PC-3 (cell line): Measurements from ENCODE around the gene TECPR2. TPM values are rescaled to one million over a fixed set of nuclear protein-coding genes. Genes with fewer than 3 reads are reported as not detected.

Experiments used
- ATAC-seq: fragments of 200-7000 bp; cut with Tn5 transposase; 2 replicates; pipeline ENCODE4 v1.9.1; 2020; ENCODE audit warnings: mild to moderate bottlenecking, moderate library complexity
- BruUV-seq: library from RNA; stranded (reverse); fragments of 400-500 nt; replicated peaks from 2 replicates; lab custom pipeline; 2021; lab: Mats Ljungman, UMichigan
- CTCF ChIA-PET: fragments of 300-600 bp; sonication (Branson Sonifier 250); formaldehyde crosslinking; loops from one replicate; lab custom pipeline; 2022; ENCODE audit warnings: antibody characterized with exemption; lab: Charles Lee
- POLR2A ChIA-PET: fragments of 300-600 bp; sonication (Branson Sonifier 250); formaldehyde crosslinking; loops from one replicate; lab custom pipeline; 2022; ENCODE audit warnings: antibody characterized with exemption; ENCODE audit not compliant: unreplicated experiment; lab: Charles Lee
- DNase-seq: peaks from one replicate; pipeline ENCODE4 v3.0.0-alpha.2; 2015
- H2AFZ ChIP-seq: fragments of 300-600 bp; sonication (generic); 2 replicates; pipeline ENCODE4 v1.6.0; 2016; ENCODE audit warnings: antibody characterized with exemption, low read length
- H3F3A ChIP-seq: fragments of 300-600 bp; sonication (generic); one replicate; pipeline ENCODE4 v1.6.0; 2017; ENCODE audit warnings: antibody characterized with exemption, low read length, control low read depth, mild to moderate bottlenecking; ENCODE audit not compliant: unreplicated experiment
- H3K27ac ChIP-seq: fragments of 300-600 bp; sonication (generic); 2 replicates; pipeline ENCODE4 v1.5.1; 2016; ENCODE audit warnings: mild to moderate bottlenecking, low read length
- H3K27me3 ChIP-seq: fragments of 300-600 bp; sonication (generic); 2 replicates; pipeline ENCODE4 v1.6.1; 2016; ENCODE audit warnings: low read length, mixed read lengths
- H3K36me3 ChIP-seq: fragments of 300-600 bp; sonication (generic); 2 replicates; pipeline ENCODE4 v1.6.1; 2016; ENCODE audit warnings: low read depth, mixed run types, low read length, mixed read lengths
- H3K4me1 ChIP-seq: fragments of 300-600 bp; sonication (generic); 2 replicates; pipeline ENCODE4 v1.5.1; 2016; ENCODE audit warnings: low read length; ENCODE audit not compliant: insufficient read depth
- H3K4me2 ChIP-seq: fragments of 300-600 bp; sonication (generic); 2 replicates; pipeline ENCODE4 v1.6.0; 2016; ENCODE audit warnings: low read length
- H3K4me3 ChIP-seq: fragments of 300-600 bp; sonication (generic); 2 replicates; pipeline ENCODE4 v1.5.1; 2016; ENCODE audit warnings: mild to moderate bottlenecking, low read length, mixed read lengths
- H3K79me2 ChIP-seq: fragments of 300-600 bp; sonication (generic); 2 replicates; pipeline ENCODE4 v1.6.1; 2017; ENCODE audit warnings: low read length, mixed read lengths
- H3K9ac ChIP-seq: fragments of 300-600 bp; sonication (generic); 2 replicates; pipeline ENCODE4 v1.6.0; 2016; ENCODE audit warnings: mild to moderate bottlenecking, low read length
- H3K9me2 ChIP-seq: fragments of 300-600 bp; sonication (generic); replicated peaks from 2 replicates; pipeline ENCODE4 v1.6.1; 2016; ENCODE audit warnings: mixed run types, low read length, mixed read lengths
- H3K9me3 ChIP-seq: fragments of 300-600 bp; sonication (generic); 2 replicates; pipeline ENCODE4 v1.6.1; 2016; ENCODE audit warnings: low read length, mixed read lengths
- H4K20me1 ChIP-seq: fragments of 300-600 bp; sonication (generic); 2 replicates; pipeline ENCODE4 v1.6.1; 2016; ENCODE audit warnings: low read length, mixed read lengths
- CTCF ChIP-seq: fragments of 300-600 bp; sonication (generic); conservative IDR thresholded peaks from 2 replicates; pipeline ENCODE4 v1.5.1; 2017; ENCODE audit warnings: antibody characterized with exemption, low read depth, mild to moderate bottlenecking, low read length
- EZH2 ChIP-seq: fragments of 300-600 bp; sonication (generic); IDR thresholded peaks from one replicate; pipeline ENCODE4 v1.6.1; 2017; ENCODE audit warnings: antibody characterized with exemption, mild to moderate bottlenecking, low read length; ENCODE audit not compliant: unreplicated experiment
- EZH2phosphoT487 ChIP-seq: fragments of 300-600 bp; sonication (generic); IDR thresholded peaks from 2 replicates; pipeline ENCODE4 v1.6.1; 2018; ENCODE audit warnings: mild to moderate bottlenecking, antibody characterized with exemption, low read length, borderline replicate concordance
- intact Hi-C: fragments of 100-400 bp; cut with micrococcal nuclease; formaldehyde crosslinking; loops from 2 replicates; pipeline ENCODE4 v1.9.0; 2023
- total RNA-seq: library from RNA; depleted of rRNA; stranded (reverse); fragments of >200 nt; gene quantifications from 2 replicates; pipeline ENCODE4 v1.2.3, GENCODE V29; 2014

The TECPR2 gene
- total RNA-seq, 1 experiment from 2014 or later: 15.7 TPM

GRCh38 chr14:102509746-102510615 is 147.2 kb downstream of the TECPR2 start, which contains the start of gene ANKRD9:
ANKRD9 (minus strand) TSS chr14:102509776; CDS start chr14:102507889, 1,887 bp downstream.
- Histone ChIP-seq H3K4me1 (peaks cover 22% of the 10 kb centered on the region), H3K27me3 (no peaks in the 10 kb centered on the region), H3F3A (no peaks in the 10 kb centered on the region), H3K4me2 (peak within 1 kb of the TSS; percentile 98), H2AFZ (peak within 1 kb of the TSS; percentile 82), H3K9me3 (no peaks in the 10 kb centered on the region), H3K79me2 (peaks cover 6% of the 10 kb centered on the region; the same call in 1 of the 2 replicates), H4K20me1 (no peaks in the 10 kb centered on the region), H3K9ac (peak within 1 kb of the TSS; percentile 80), H3K27ac (peak within 1 kb of the TSS; percentile 71), H3K4me3 (peak within 1 kb of the TSS; percentile 80), H3K9me2 (no peaks in the 10 kb centered on the region), H3K36me3 (no peaks in the 10 kb centered on the region)
- peak; percentile 77 for ATAC-seq
- ChIA-PET POLR2A (interaction anchor here (0.5 to 0.8 kb wide), 5 partner anchors 11 to 701 kb away, joined by 3 to 6 read pairs (median 4); no protein-coding TSS in a partner anchor), CTCF (no interaction called here)
- intact Hi-C loops: loop anchor here (2.0 kb wide), 1 partner anchor 71 kb away; no protein-coding TSS in a partner anchor
- peak; percentile 96 for DNase-seq
- TF ChIP-seq CTCF (no peak), EZH2phosphoT487 (no peak), EZH2 (no peak)
- BruUV-seq: no TSS peak

GRCh38 chr14:102510616-102511520 is 148.1 kb downstream of the TECPR2 start:
- H3K9me3 ChIP-seq: no peaks in the 10 kb centered on the region
- no peaks in the 10 kb centered on the region for H3K27me3 ChIP-seq
- DNase-seq: peak; percentile 42
- H3K79me2 ChIP-seq: peaks cover 6% of the 10 kb centered on the region; the same call in 1 of the 2 replicates
- CTCF ChIA-PET: interaction anchor here (0.6 kb wide), 1 partner anchor 84 kb away, joined by 4 read pairs; no protein-coding TSS in a partner anchor
- intact Hi-C loops: no loop called here
- TF ChIP-seq EZH2 (no peak), CTCF (no peak), EZH2phosphoT487 (no peak)
- peak overlapping the region; percentile 92 for H3K4me2 ChIP-seq
- ATAC-seq: no peak
- no peaks in the 10 kb centered on the region for H3K36me3 ChIP-seq
- H3K4me1 ChIP-seq: peaks cover 22% of the 10 kb centered on the region
- H4K20me1 ChIP-seq: no peaks in the 10 kb centered on the region
- no TSS peak for BruUV-seq
- peak overlapping the region; percentile 76; the same call in 1 of the 2 replicates for H3K4me3 ChIP-seq
- POLR2A ChIA-PET: no interaction called here
- H3F3A ChIP-seq: no peaks in the 10 kb centered on the region
- no peak overlapping the region for H3K9ac ChIP-seq
- H3K9me2 ChIP-seq: no peaks in the 10 kb centered on the region
- H3K27ac ChIP-seq: no peak overlapping the region
- peak overlapping the region; percentile 82; the same call in 1 of the 2 replicates for H2AFZ ChIP-seq
